Measurements from ENCODE around the gene ADAM8.
"Not testable (repeated sequence)": the region's sequence is repeated elsewhere in the genome, so short reads cannot be mapped to it uniquely, and the experiment has no call there.

ADAM8 gene

DNA sequence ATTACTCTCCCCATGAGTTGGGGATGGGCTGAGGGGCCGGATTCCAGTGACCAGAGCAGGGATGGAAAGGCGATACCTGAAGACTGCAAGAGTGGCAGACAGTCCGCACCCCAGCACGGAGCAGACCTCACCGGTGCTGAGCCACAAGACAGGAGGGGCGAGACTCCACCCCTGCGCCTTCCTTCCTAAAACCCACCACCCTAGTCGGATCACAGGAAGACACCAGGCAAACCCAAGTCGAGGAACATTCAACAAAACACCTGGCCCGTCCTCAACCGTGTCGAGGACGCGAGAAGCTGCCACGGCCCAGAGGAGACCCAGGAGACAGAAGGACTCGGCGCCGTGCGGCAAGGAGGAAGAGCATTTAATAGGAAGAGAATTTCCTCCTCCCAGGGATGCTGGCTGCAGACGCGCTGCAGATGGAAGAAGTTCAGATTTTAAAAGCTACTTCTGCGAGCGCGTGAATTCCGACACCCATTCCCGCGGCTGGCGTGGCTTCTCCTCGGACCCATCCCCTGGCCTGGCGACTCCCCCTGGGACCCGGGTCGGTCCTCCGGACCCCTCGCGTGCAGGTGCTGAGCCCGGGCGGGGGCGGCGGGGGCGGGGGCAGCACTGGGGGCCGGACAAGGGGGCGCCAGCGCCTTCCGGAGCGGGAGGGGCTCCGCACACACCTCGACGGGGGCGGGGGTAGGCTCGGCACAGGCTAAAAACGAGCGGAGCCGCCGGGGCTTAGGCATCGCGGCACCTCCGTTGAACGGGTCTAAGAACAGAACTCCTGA is 47.2 kb downstream of the ADAM8 start:
- DNase-seq: no peak

DNA sequence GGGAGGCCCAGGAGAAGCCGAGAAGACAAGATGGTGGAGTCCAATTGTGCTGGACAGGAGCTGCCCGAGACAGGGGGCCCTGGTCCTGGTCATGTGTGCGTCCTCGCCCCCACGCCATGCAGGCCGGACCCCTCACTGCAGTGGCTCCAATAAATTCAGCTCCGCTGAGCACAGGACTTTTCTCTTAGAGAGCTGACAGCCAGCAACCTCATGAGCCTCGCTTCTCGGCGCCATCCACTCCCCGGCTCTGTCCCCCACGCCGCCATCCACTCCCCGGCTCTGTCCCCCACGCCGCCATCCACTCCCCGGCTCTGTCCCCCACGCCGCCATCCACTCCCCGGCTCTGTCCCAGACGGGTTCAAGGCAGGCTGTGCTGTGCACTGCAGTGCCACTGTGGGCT is 49.4 kb downstream of the ADAM8 start:
- no peak for DNase-seq

DNA sequence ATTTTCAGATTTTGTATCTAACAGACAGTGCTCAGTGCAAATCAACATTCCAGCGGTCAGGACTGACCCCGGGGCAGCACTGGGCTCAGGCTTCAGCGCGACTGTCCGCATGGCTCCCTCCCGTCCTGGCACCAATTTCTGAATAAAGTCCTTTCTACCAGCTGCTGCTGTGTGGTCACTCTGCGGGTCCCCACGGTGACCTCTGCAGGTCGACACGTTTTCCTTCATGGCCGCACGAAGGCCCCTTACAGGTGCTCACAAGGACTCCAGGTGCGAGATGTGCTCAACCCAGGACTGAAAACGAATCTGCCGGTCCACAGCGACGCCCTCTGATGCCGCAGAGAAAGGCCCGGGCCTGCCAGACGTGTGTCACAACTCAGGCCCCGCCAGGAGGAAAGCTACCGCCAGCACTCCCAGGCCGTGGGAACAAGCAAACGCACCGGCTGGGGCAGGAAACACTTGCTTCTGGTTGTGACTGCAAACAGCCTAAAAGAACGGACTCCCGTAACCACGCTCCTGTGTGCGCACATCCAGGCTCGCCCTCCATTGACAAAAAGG is 50.3 kb downstream of the ADAM8 start:
- no peak for DNase-seq

GRCh38 chr10:133225707-133226191 is 50.9 kb downstream of the ADAM8 start:
- DNase-seq: no peak

DNA sequence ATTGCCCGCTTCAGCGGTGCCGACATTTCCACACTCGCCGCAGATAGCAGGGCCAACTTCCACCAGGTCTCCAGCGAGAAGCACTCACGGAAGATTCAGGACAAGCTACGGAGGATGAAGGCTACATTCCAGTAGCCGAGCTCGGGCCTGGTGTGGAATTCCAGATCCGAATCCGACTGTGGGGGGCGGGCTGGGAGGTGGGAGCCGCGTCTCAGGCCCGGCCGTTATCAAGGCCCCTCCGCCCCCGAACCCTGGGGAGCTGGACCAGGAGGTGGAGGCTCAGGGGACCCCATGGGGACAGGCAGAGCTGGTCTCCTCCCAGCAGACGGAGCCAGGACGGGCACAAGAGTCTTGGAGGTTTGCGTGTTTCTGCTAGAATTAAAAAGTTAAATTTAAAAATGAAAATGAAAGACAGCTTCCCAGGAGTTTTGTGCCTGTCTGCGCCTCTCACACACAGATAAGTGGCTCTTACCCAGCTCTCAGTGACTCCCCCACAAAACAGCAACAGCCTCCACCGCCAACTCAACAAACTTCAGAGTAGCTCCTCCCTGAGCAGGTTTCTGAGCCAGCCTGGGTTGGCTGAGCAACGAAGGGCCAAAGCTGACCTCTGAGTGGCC is 51.8 kb downstream of the ADAM8 start:
- DNase-seq: no peak

DNA sequence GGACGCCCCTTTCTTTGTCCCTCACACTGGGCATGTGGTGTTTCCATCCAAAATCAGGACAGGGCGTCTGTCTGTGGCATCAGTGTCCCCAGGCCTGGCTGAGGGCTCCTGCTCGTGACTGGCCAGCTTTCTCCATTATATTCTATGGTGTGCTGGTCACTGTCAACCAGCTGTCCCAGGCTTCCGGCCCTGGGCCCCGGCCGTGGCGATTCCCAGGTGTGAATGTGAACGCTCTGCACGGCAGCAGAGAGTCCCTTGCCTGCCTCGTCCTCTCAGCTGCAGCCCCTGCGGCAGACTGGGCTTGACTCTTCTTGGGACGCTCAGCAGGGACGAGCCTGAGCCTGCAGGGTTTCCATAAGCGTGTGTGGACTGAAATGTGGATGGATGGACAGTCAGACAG is 52.6 kb downstream of the ADAM8 start:
- DNase-seq: no peak

- not testable (repeated sequence) for DNase-seq
Measured at GRCh38 chr10:133221756-133222155, 54.9 kb downstream of the ADAM8 start.

DNA sequence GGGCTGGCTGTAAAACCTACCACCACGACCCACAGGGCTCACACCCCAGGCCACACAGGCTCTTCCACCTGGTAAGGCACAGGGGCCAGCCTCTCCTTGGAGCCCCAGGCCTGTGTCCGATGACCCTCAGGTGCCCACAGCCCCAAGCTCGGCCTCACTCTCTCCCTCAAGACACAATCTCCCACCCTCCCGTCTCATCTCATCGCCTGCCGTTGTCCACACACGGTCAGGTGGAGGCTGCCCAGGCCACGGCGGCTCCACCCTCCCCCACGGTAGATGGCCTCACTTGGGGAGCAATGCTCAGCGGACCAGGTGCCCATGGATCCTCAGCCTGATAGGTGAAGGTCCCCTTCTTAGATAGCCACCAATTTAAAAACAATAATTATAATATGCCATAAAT is 55.3 kb downstream of the ADAM8 start:
- no peak for DNase-seq

DNA sequence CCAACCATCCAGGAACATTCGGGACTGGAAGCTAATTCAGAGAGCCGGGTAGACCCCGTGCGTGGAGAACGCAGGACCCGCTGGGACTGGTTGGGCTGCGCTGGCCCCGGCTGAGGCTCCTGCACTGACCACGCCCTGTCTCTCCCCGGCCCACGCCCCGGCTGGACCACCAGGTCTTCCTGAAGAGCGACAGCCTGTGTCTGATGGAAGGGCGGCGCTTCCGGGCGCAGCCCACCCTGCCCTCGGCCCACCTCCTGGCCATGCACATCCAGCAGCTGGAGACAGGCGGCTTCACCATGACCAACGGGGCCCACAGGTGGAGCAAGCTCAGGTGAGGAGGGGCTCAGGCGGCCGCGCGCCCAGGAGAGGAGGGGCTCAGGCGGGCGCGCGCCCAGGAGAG is 56.9 kb downstream of the ADAM8 start:
- no peak for DNase-seq

DNA sequence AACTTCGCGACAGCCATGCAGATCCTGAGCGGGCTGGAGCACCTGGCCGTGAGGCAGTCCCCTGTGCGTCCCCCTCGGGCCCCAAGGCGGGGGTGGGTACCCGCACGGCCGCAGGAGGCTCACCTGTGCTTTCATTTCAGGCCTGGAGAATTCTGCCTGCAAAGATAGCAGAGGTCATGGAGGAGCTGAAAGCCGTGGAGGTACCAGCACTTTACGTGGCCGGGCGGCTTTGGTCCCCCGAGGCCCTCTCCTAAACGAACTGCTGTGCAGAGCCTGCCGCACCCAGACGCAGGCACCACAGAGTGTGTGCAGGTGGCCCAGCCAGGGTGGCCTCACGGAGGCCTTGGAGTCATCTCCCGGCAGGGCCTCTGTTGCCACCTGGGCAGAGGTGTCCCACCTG is 57.8 kb downstream of the ADAM8 start:
- DNase-seq: no peak

DNA sequence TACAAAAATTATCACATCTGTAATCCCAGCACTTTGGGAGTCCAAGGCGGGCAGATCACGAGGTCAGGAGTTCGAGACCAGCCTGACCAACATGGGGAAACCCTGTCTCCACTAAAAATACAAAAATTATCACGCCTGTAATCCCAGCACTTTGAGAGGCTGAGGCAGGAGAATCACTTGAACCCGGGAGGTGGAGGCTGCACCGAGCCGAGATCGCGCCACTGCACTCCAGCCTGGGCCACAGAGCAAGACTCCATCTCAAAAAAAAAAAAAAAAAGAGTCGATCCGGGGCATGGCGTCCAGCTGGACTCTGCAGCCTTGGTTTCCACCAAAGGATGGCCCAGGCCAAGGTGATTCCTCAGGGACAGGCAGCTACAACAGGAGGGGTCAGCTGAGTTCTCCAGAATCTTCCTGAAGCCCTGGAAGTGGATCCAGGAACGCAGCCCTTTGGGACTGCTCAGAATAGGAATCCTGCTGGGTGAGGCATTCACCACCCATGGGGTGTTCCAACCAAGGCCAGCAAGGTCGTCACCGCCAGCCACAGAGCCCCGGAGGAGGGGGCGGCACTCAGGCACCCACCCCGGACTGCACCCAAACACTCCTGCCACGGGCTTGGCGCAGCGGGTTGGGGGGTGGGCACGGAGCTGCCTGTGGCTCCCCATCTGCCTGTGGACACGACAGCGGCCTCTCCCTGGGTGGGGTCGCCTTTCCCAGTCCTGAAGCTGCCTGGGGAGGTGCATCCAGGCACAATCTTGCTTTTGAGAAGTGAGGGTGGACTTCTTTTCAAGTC is 58.7 kb downstream of the ADAM8 start:
- no peak for DNase-seq

DNA sequence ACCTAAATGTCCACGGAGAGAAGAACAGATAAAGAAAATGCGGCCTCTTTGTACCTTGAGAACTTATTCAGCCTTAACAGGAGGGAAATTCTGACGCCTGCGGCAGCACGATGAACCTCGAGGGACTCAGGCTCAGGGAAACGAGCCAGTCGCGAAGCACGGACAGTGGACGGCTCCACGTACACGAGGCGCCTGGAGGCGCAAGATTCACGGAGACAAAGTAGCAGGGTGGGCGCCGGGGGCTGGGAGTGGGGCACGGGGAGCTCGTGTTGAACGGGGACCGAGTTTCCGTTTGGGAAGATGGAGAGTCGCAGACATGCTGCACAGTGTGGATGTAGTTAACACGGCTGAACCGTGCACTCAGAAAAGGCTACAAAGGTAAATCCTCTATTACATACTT is 59.9 kb downstream of the ADAM8 start:
- no peak for DNase-seq

DNA sequence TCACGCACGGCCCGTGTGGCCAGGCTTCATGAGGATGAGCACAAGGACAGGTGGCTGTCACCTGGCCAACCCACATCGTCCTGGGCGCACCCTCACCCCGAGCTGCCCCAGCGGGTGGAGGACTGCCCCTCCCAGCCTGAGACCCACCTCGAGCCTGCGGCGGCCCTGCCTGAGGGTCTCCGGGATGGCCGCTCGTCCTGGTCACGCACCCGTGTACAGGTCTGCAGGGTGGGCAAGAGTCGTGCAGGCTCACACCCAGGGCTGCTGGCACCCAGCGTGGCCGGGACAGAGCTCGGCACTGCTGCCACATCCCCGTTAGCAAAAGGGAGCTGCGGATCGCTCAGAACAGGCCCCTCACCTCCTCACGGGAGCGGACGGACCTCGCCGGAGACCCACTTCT is 61.1 kb downstream of the ADAM8 start:
- DNase-seq: no peak

DNA sequence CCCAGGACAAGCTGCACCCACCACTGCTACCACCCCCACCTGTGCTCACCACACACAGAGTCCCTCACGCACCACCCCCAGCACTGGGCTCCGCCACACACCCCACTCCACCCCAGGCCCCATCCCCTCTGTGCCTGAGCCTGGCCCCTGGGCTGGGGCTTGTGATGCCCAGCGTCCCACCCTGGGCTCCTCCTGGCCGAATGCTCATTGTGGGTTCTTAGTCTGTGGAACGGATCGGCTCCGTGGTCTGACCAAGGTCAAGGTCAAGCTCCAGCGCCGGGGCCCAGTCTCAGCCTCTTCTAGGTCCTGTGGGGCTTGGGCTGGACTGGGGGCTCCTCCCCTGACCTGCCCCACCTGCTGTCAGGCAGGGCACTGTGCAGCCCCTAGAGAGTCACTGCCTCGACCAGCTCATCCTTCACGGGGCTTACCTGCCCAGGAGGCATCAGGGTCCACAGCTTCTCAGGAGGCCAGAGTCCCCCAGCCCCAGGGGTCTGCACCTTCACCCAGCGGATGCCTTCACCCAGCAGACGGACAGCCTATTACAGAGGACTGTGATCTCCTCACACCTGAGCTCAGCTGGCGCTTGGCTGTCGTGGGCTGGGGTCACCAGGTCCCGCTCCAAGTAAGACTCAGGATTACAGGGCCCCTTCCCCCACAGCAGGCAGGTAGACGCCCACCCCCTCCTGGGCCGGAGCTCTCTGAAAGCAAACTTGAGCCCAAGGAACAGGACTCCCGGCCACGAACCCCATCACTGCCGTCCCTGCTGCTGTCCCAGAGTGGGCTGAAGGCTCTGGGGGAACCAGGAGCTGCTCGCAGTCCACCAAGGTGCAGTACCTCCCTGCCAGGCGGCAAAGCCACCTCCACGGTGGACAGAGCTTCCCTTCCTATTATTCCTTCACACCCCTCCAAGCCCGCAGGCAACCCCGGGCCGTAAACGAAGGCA is 61.9 kb downstream of the ADAM8 start:
- DNase-seq: no peak

- no peak for DNase-seq
Measured at GRCh38 chr10:133213641-133214467, 62.8 kb downstream of the ADAM8 start.

GRCh38 chr10:133212853-133213494 is 63.7 kb downstream of the ADAM8 start:
- DNase-seq: no peak
